Activated CD4-positive, CD25-positive, alpha-beta regulatory T cell (primary cell): ENCODE data around the gene EHHADH.

Experiments
- DNase-seq, 4 experiments: peaks; one replicate each; lab custom pipeline; 2025; lab: John Stamatoyannopoulos, UW

EHHADH gene

DNA sequence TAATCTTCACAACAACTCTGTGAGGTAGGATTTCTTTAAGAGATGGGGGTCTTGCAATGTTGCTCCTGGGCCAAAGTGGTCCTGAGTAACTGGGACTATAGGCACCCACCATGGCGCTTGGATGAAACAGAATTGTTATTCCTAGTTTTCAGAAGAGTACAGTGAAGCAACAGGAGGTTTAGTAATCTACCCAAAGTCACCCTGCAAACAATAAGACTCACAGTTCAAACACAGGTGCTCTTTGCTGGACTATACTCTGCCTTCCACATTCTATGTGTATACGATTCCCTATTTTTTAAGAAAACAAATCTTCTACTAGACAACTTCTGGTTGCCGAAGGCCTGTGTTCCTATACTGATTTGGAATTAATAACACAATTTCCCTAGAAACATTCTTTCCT, 109.1 kb downstream of the EHHADH start:
- no peak for DNase-seq
